ENCODE data around the gene NCOA6. TPM values are rescaled to one million over a fixed set of nuclear protein-coding genes. Genes with fewer than 3 reads are reported as not detected.

The NCOA6 gene
- 4.7 and 15.9 TPM in 2 replicates for total RNA-seq

GRCh38 chr20:34825530-34826362, at the start of gene NCOA6:
NCOA6 (minus strand) TSS chr20:34825651; CDS start chr20:34782355, 43,296 bp downstream.

GRCh38 chr20:34872622-34873224, 47.3 kb upstream of the NCOA6 start, which contains the start of gene GGT7:
GGT7 (minus strand) TSS chr20:34872856; CDS start chr20:34872815, 41 bp downstream.

GRCh38 chr20:34704177-34705007, 121.1 kb downstream of the NCOA6 start, which contains the start of gene TP53INP2:
TP53INP2 (plus strand) TSS chr20:34704344; CDS start chr20:34708740, 4,396 bp downstream.

GRCh38 chr20:34676642-34677373, 148.6 kb downstream of the NCOA6 start, which contains the start of gene PIGU:
PIGU (minus strand) TSS chr20:34677092; CDS start chr20:34677085, 7 bp downstream.

Other genes starting within 250 kb of the NCOA6 start
- 20.0 and 23.7 TPM in 2 replicates for gene PIGU, start 148.6 kb downstream of the NCOA6 start, total RNA-seq
- 2.7 and 4.0 TPM in 2 replicates for gene TP53INP2, start 121.3 kb downstream of the NCOA6 start, total RNA-seq
- gene GGT7, start 47.2 kb upstream of the NCOA6 start, total RNA-seq: 3.4 and 3.5 TPM in 2 replicates
- 80.3 and 81.4 TPM in 2 replicates for gene ACSS2, start 51.0 kb upstream of the NCOA6 start, total RNA-seq
- gene GSS, start 130.2 kb upstream of the NCOA6 start, total RNA-seq: 79.0 and 83.2 TPM in 2 replicates
- under 0.01 TPM in 1 of 2 replicates, not detected in the other for gene MYH7B, start 130.2 kb upstream of the NCOA6 start, total RNA-seq

Measured in airway epithelial cell (primary cell).